Ishikawa (cell line): ENCODE measurements around the gene BCAP31.

Experiments
- CEBPB ChIP-seq: IDR thresholded peaks from 2 replicates; pipeline ENCODE4 v1.6.1; 2012
- CREB1 ChIP-seq: IDR thresholded peaks from 2 replicates; pipeline ENCODE4 v1.6.1; 2012; ENCODE audit warnings: low read depth
- EGR1 ChIP-seq: IDR thresholded peaks from 2 replicates; pipeline ENCODE4 v1.6.1; 2012
- EP300 ChIP-seq: IDR thresholded peaks from 2 replicates; pipeline ENCODE4 v1.6.1; 2012; ENCODE audit warnings: borderline replicate concordance
- FOXM1 ChIP-seq: IDR thresholded peaks from 2 replicates; pipeline ENCODE4 v1.6.1; 2012; ENCODE audit warnings: low read depth, borderline replicate concordance
- MAX ChIP-seq: IDR thresholded peaks from 2 replicates; pipeline ENCODE4 v1.6.1; 2012
- NFIC ChIP-seq: IDR thresholded peaks from 2 replicates; pipeline ENCODE4 v1.6.1; 2012
- RAD21 ChIP-seq: IDR thresholded peaks from 2 replicates; pipeline ENCODE4 v1.6.1; 2012; ENCODE audit warnings: low read depth
- TAF1 ChIP-seq: IDR thresholded peaks from 2 replicates; pipeline ENCODE4 v1.6.1; 2012; ENCODE audit warnings: low read depth, mild to moderate bottlenecking
- TCF12 ChIP-seq: IDR thresholded peaks from 2 replicates; pipeline ENCODE4 v1.6.1; 2012; ENCODE audit warnings: low read depth
- TEAD4 ChIP-seq: IDR thresholded peaks from 2 replicates; pipeline ENCODE4 v1.6.1; 2012
- USF1 ChIP-seq: IDR thresholded peaks from 2 replicates; pipeline ENCODE4 v1.6.1; 2012
- YY1 ChIP-seq: IDR thresholded peaks from 2 replicates; pipeline ENCODE4 v1.6.1; 2012; ENCODE audit warnings: low read depth
- ZBTB7A ChIP-seq: IDR thresholded peaks from 2 replicates; pipeline ENCODE4 v1.6.1; 2012; ENCODE audit warnings: low read depth

DNA sequence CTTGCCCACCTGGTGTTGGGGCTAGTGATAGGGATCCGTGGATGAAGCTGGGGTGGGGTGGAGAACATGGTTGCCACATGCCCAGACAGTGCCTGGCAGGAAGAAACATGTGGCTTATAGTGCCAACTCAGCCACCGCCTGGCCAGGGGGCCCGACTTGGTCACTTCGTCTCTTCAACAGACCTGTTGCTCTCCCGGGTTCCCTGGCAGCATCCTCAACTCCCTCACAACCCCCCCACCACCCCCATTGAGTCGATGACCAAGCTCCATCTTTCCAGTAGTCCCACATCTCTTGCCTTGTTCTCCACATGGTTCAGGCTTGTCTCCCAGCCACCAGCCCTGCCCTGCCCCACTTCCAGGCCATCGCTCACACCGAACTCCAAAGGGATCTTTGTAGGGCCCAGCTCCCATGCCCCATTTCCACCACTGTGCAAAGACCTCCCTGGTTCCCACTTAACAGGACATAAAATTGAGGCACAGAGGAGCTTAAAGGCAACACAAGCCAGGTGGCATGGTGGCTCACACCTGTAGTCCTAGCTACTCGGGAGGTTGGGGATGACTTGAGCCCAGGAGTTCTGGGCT, 58.4 kb downstream of the BCAP31 start:
- TF ChIP-seq CEBPB (no peak), CREB1 (no peak), MAX (no peak), NFIC (no peak), TAF1 (no peak), ZBTB7A (no peak), TCF12 (no peak), RAD21 (no peak), YY1 (no peak), TEAD4 (no peak), USF1 (no peak), FOXM1 (no peak), EGR1 (no peak), EP300 (no peak)
